ENCODE results near the gene TRABD.
"Not testable (repeated sequence)": the region's sequence is repeated elsewhere in the genome, so short reads cannot be mapped to it uniquely, and the experiment has no call there.

The TRABD gene

GRCh38 chr22:50153056-50153755 is 32.5 kb upstream of the TRABD start:
- no peak for DNase-seq (ENCODE audit: low spot score)

DNA sequence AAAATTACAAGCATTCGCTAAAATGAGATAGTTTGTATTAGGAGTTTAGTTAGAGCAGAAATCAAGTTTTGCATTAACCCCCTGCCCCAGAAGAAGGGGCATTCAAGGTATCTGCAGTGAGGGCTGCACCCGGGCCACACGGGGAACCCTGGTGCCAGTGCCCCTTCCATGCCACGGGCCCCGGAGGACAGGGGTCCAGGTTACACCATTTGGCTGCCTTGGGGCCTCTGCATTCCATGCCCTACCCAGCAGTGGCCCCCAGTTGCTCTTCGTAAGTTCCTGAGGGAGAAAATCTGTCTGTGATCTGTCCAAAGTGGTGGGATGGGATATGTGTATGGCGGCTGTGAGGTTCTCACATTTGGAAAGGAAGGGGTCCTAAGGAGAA is 32.0 kb upstream of the TRABD start:
- no peak for DNase-seq (ENCODE audit: low spot score)

- DNase-seq (ENCODE audit: low spot score) = no peak
Observed at GRCh38 chr22:50157709-50158375, 27.9 kb upstream of the TRABD start.

DNA sequence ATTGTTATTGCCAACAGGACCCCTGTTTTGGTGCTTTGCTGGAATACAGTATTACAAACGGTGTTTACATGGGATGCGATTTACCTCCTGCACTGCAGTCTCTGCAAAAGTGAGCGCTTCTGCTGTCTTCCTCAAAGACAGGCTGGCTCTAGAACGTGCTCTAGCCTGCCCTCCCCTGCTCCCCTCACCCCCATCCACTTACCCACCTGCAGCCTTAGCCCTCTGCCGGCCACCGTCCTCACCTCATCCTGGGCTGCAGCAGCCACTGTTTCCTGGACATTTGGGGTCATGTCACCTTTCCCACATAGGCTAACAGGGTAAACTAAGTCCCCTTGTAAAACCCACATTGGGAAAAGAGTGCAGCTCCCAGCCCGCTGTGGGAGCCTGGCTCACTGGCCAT is 24.8 kb upstream of the TRABD start:
- no peak for DNase-seq (ENCODE audit: low spot score)

DNA sequence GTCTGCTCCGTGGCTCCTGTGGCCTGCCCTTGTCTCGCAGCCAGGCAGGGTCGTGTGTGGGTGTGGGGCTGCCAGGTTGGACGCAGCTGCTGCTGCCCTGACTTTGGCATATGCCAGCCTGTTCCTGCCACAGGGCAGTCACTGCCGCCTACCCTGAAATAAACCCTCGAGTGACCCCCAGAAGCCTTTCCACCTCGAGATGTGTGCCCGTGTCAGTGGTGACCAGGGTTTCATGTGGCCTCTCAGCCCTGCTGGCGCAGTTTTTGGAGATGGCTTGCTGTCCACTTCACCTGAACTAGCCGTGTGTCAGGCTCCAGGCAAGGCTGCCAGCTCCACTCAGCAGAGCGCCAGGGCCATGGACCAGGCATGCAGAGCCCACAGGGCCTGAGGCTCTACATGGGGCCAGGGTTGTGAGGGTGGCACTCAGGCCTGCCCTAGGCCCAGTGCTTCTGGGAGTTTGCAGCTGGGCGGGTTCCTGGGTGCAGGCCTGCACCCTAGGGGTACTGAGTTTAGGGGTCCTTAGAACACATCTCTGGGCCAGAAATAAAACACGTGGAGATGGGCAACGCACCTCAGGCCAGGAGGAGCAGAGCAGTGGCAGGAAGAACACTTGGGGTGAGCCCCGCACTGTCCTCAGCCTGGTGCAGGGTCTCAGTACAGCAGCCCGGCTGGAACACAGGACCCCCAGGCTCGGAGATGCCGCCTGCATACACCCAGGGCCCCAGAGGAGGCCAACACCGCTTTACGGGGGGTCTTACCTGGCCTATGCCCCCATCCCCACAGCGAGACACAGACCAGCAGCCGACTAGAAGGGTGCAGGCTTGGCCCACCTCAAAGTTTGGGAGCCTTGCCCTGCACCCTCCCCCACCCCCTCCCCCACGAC is 24.0 kb upstream of the TRABD start:
- no peak for DNase-seq (ENCODE audit: low spot score)

DNA sequence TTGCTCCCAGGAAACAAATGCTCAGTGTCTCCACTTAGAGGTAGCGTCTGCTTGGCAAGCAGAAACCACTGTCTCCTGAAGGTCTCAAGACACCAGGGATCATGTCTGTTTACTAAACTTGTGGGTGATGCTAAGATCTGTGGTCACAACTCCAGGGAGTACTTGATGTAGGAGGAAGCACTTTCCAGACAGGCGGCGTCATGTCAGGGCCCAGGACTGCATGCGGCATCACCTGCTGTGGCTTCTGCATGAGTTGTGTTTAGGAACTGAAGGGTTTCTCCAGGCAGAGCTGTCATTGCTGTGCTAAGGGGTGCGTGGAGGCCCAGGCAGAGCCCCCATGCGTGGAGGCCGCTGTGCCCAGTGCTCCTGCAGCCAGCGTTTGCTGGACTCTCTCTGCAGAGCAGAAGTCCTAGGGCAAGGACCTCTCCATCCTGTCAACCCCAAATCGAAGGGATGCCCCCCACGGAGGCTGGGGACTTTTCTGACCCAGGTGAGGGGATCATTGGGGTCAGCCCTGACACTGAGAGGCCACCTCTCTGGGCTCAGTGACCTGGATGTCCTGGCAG is 23.2 kb upstream of the TRABD start:
- DNase-seq (ENCODE audit: low spot score) = no peak

DNA sequence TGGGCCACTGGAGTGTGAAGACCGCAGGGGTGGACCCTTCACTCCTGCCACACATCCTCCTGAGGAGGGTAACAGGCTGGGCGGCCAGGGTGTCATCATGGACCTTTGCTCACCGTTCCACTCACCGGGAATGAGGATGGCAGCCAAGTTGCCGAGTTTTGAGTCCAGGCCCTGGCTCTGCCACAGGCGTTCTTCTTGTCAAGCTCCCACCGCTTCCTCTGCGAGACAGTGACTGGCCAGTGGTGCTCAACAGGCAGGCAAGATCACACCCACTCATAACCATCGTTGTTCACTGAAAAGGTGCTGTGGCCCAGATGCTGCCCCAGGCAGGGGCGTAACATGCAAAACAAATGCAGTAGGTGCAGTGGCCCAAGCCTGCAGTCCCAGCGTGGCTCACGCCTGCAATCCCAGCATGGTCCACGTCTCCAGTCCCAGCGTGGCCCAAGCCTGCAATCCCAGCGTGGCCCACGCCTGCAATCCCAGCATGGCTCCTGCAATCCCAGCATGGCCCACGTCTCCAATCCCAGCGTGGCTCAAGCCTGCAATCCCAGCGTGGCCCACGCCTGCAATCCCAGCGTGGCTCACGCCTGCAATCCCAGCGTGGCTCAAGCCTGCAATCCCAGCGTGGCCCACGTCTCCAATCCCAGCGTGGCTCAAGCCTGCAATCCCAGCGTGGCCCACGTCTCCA is 20.1 kb upstream of the TRABD start:
- DNase-seq (ENCODE audit: low spot score) = no peak

DNA sequence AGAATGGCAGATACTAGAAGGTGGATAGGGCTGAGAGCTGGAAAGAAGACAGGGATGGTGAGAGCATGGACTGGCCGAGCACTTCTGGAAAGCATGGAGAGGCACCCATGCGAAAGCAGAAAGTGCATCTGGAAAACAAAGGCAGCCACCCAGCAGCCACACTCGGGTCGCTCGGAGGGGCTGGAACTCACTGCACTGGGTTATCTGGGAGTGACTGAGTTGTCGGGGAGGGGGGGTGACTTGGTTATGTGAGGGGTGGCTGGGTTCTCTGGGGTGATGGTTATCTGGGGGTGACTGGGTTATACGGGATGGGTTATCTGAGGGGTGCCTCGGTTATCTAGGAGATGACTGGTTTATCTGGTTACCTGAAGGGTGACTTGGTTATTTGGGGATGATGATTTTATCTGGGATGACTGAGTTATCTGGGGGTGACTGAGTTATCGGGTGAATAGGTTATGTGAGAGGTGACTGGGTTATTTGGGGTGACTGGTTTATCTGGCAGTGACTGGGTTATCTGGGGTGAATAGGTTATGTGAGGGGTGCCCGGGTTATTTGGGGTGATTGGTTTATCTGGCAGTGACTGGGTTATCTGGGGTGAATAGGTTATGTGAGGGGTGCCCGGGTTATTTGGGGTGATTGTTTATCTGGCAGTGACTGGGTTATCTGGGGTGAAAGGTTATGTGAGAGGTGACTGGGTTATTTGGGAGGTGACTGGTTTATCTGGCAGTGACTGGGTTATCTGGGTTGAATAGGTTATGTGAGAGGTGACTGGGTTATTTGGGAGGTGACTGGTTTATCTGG is 17.8 kb upstream of the TRABD start:
- no peak for DNase-seq (ENCODE audit: low spot score)

- DNase-seq (ENCODE audit: low spot score) = not testable (repeated sequence)
Observed at GRCh38 chr22:50168490-50169180, 17.1 kb upstream of the TRABD start.

GRCh38 chr22:50169181-50169759 is 16.4 kb upstream of the TRABD start:
- DNase-seq (ENCODE audit: low spot score) = no peak

- DNase-seq (ENCODE audit: low spot score) = no peak
Observed at GRCh38 chr22:50169774-50170341, 15.9 kb upstream of the TRABD start.

GRCh38 chr22:50170453-50171318 is 15.0 kb upstream of the TRABD start, which contains the start of gene PANX2:
PANX2 (plus strand) TSS chr22:50170731; CDS start chr22:50170731, 0 bp downstream.
- no peak for DNase-seq (ENCODE audit: low spot score)

DNA sequence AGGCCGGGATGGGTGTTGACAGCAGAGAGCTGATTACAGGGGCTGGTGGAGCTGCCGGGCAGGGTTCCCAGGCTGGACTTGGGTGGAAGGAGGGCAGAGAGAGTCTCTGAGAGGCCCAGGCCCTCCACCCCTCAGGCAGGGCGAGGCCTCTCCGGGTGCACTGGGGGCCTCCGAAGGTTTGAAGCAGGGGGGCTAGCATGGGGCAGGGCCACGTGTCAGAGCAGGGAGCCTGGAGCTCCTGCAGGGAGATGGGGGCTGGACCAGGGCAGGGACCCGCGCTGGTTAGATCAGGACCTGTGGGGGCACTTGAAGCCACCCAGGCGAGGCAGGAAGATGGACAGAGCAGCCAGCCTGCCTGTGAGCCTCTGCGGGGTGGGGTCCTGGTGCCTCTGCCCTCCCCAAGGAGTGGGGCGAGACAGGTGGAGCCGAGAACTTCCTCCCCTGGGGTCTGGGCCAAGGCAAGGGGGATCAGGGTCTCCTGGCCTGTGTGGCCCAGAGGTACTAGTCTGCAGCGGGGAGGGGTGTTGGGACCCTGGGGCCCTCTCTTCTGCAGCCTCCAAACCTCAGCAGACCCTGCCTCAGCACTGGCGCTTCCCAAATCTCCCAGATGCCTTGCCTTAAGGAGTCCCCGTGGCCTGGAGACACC is 14.3 kb upstream of the TRABD start:
- DNase-seq (ENCODE audit: low spot score) = no peak

GRCh38 chr22:50171965-50172421 is 13.7 kb upstream of the TRABD start:
- DNase-seq (ENCODE audit: low spot score) = no peak

DNA sequence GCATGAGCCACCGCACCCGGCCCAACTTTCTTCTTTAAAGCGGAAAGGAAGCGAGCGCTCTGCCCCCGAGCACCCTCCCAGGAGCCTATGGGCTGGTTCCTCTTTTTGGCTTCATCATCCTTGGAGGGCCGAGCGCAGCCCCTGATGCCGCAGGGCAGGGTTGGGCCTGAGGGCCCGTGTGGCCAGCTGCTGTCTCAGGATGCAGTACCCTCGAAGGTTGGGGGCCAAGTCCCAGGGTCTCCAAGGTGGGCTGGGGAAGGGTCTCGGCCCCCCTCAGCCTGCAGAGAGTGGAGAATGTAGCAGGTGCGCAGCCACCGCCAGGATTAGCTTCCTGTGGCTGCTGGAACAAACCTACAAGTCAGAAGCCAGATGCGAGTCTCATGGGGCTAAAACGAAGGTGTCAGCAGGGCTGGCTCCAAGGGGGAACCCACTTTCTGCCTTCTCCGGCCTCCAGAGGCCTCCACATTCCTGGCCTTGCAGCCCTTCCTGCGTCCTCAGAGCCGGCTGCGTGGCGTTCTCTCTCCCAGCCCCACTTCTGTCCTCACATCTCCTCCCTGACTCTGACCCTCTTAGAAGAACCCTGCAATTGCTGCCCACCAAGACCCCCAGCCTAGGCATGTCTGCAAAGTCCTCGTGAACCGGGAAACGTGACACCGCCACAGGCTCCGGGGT is 12.3 kb upstream of the TRABD start:
- DNase-seq (ENCODE audit: low spot score) = no peak

GRCh38 chr22:50173983-50174355 is 11.7 kb upstream of the TRABD start:
- DNase-seq (ENCODE audit: low spot score) = no peak

GRCh38 chr22:50174382-50175190 is 11.1 kb upstream of the TRABD start:
- no peak for DNase-seq (ENCODE audit: low spot score)

Data from putamen (tissue), 1 donor.